ENCODE data around the gene TOX3. TPM values are rescaled to one million over a fixed set of nuclear protein-coding genes. Genes with fewer than 3 reads are reported as not detected.
A peak's percentile ranks its signal among the peaks of the same experiment; 100 is the strongest.

TOX3 gene
- total and polyA plus RNA-seq, 2 of the 13 experiments (the other 11 are each of a cell fraction or from before 2014, with no cell fraction given): 14.5 to 98.6 TPM

DNA sequence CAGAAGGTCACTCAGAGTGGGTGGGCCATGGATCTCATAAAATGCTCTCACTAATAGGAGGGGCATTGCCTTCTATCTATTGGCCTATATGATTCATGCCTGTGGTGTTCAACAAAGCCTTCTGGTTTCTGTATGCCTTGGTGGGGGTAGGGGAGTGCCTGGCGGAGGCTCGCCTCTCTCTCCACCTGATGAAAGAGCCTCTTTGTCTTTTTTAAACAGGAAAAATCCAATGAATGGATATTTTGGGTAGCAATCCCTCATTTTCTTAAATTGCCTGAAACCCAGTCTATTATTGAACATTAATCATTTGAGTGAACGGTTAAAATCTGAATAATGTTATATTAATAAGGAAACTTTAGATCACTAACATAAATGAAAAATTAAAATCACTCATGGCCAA is 90.6 kb downstream of the TOX3 start (continued):
- TF ChIP-seq EHMT2 (IDR thresholded peaks at IDR 0.05; ENCODE audit: borderline replicate concordance, low read depth, low read length) (peak; percentile 79; the same call in 1 of the 2 replicates), ASH2L (IDR thresholded peaks at IDR 0.05; ENCODE audit: insufficient read length, low read depth, low read length) (peak; percentile 79), ZC3H13 (CRISPR knock-in tag; IDR thresholded peaks at IDR 0.05) (no peak), ZBTB34 (CRISPR knock-in tag; IDR thresholded peaks at IDR 0.05) (0 out of 2 replicates have a peak, but pooled peaks have one; percentile 35), BATF2 (CRISPR knock-in tag; IDR thresholded peaks at IDR 0.05) (no peak), MTF2 (CRISPR knock-in tag; IDR thresholded peaks at IDR 0.05; ENCODE audit: borderline replicate concordance) (no peak), SOX13 (IDR thresholded peaks at IDR 0.05) (0 out of 2 replicates have a peak, but pooled peaks have one; percentile 58), SOX13 (CRISPR knock-in tag; conservative IDR thresholded peaks at IDR 0.05 in 1 of 2, IDR thresholded peaks at IDR 0.05 in 1 of 2) (peak in 1 of 2 experiments; percentile 92; a peak in 2 of 4 replicates), ETV5 (CRISPR knock-in tag; IDR thresholded peaks at IDR 0.05; ENCODE audit: borderline replicate concordance) (no peak; the same call in 1 of the 2 replicates), FOXP4 (CRISPR knock-in tag; IDR thresholded peaks at IDR 0.05) (peak; percentile 54; the same call in 1 of the 2 replicates), ZNF205 (CRISPR knock-in tag; IDR thresholded peaks at IDR 0.05) (0 out of 2 replicates have a peak, but pooled peaks have one; percentile 46), NBN (conservative IDR thresholded peaks at IDR 0.05) (no peak), ZNF317 (CRISPR knock-in tag; IDR thresholded peaks at IDR 0.05) (no peak), HCFC1 (IDR thresholded peaks at IDR 0.05; ENCODE audit: low read depth, low read length) (no peak), SIX1 (CRISPR knock-in tag; IDR thresholded peaks at IDR 0.05; ENCODE audit: borderline replicate concordance) (no peak), KLF15 (CRISPR knock-in tag; IDR thresholded peaks at IDR 0.05; ENCODE audit: borderline replicate concordance) (no peak), GATAD2A (CRISPR knock-in tag; IDR thresholded peaks at IDR 0.05) (peak; percentile 82), SUZ12 (IDR thresholded peaks at IDR 0.05; ENCODE audit: low read depth, low read length) (no peak), CCDC6 (CRISPR knock-in tag; IDR thresholded peaks at IDR 0.05) (no peak), GATA4 (IDR thresholded peaks at IDR 0.05; ENCODE audit: borderline replicate concordance, low read depth) (no peak), TAF1 (CRISPR knock-in tag; IDR thresholded peaks at IDR 0.05) (no peak), ZNF451 (CRISPR knock-in tag; IDR thresholded peaks at IDR 0.05) (no peak), SPEN (CRISPR knock-in tag; IDR thresholded peaks at IDR 0.05; ENCODE audit: low read depth) (no peak), HNF4A (CRISPR knock-in tag; IDR thresholded peaks at IDR 0.05) (peak; percentile 9; the same call in 1 of the 2 replicates)
- TF ChIP-seq, protein P1, sequence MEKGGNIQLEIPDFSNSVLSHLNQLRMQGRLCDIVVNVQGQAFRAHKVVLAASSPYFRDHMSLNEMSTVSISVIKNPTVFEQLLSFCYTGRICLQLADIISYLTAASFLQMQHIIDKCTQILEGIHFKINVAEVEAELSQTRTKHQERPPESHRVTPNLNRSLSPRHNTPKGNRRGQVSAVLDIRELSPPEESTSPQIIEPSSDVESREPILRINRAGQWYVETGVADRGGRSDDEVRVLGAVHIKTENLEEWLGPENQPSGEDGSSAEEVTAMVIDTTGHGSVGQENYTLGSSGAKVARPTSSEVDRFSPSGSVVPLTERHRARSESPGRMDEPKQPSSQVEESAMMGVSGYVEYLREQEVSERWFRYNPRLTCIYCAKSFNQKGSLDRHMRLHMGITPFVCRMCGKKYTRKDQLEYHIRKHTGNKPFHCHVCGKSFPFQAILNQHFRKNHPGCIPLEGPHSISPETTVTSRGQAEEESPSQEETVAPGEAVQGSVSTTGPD (CRISPR knock-in tag; IDR thresholded peaks at IDR 0.05): no peak
- TF ChIP-seq, protein P2, sequence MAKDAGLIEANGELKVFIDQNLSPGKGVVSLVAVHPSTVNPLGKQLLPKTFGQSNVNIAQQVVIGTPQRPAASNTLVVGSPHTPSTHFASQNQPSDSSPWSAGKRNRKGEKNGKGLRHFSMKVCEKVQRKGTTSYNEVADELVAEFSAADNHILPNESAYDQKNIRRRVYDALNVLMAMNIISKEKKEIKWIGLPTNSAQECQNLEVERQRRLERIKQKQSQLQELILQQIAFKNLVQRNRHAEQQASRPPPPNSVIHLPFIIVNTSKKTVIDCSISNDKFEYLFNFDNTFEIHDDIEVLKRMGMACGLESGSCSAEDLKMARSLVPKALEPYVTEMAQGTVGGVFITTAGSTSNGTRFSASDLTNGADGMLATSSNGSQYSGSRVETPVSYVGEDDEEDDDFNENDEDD (CRISPR knock-in tag; IDR thresholded peaks at IDR 0.05; ENCODE audit: borderline replicate concordance): no peak
